ENCODE results near the gene SNX24. TPM values are rescaled to one million over a fixed set of nuclear protein-coding genes. Genes with fewer than 3 reads are reported as not detected.
"Not testable (repeated sequence)": the region's sequence is repeated elsewhere in the genome, so short reads cannot be mapped to it uniquely, and the experiment has no call there.

The SNX24 gene
- total RNA-seq, 1 donor from 2014 or later = 57.0 TPM

GRCh38 chr5:122909470-122910100 is 64.2 kb downstream of the SNX24 start:
- TF ChIP-seq CTCF (IDR thresholded peaks at IDR 0.05; ENCODE audit: insufficient read depth, low read length, poor library complexity, severe bottlenecking) = no peak
- H3K4me3 ChIP-seq (ENCODE audit: low read depth, low read length) = no peak overlapping the region
- no peak for DNase-seq (ENCODE audit: low read depth)
- H3K36me3 ChIP-seq (ENCODE audit: control insufficient read depth, insufficient read depth, low read length) = no peaks in the 10 kb centered on the region
- H3K27me3 ChIP-seq (ENCODE audit: control insufficient read depth, insufficient read depth, low read length) = no peaks in the 10 kb centered on the region

GRCh38 chr5:122913436-122913835 is 68.0 kb downstream of the SNX24 start:
- H3K36me3 ChIP-seq (ENCODE audit: control insufficient read depth, insufficient read depth, low read length); H3K27me3 ChIP-seq (ENCODE audit: control insufficient read depth, insufficient read depth, low read length); DNase-seq (ENCODE audit: low read depth); H3K4me3 ChIP-seq (ENCODE audit: low read depth, low read length): not testable (repeated sequence)

- no peaks in the 10 kb centered on the region for H3K36me3 ChIP-seq (ENCODE audit: control insufficient read depth, insufficient read depth, low read length)
- no peak for DNase-seq (ENCODE audit: low read depth)
- TF ChIP-seq CTCF (IDR thresholded peaks at IDR 0.05; ENCODE audit: insufficient read depth, low read length, poor library complexity, severe bottlenecking) = no peak
- H3K27me3 ChIP-seq (ENCODE audit: control insufficient read depth, insufficient read depth, low read length) = no peaks in the 10 kb centered on the region
- H3K4me3 ChIP-seq (ENCODE audit: low read depth, low read length) = no peak overlapping the region
These were observed 70.5 kb downstream of the SNX24 start for GRCh38 chr5:122915717-122916461.

GRCh38 chr5:122916490-122916889 is 71.1 kb downstream of the SNX24 start:
- no peaks in the 10 kb centered on the region for H3K27me3 ChIP-seq (ENCODE audit: control insufficient read depth, insufficient read depth, low read length)

GRCh38 chr5:122919969-122920368 is 74.6 kb downstream of the SNX24 start:
- DNase-seq (ENCODE audit: low read depth) = no peak
- Histone ChIP-seq H3K27me3 (ENCODE audit: control insufficient read depth, insufficient read depth, low read length) (no peaks in the 10 kb centered on the region), H3K36me3 (ENCODE audit: control insufficient read depth, insufficient read depth, low read length) (no peaks in the 10 kb centered on the region), H3K4me3 (ENCODE audit: low read depth, low read length) (no peak overlapping the region)
- TF ChIP-seq CTCF (IDR thresholded peaks at IDR 0.05; ENCODE audit: insufficient read depth, low read length, poor library complexity, severe bottlenecking) = no peak

More at GRCh38 chr5:122916490-122916889, 71.1 kb downstream of the SNX24 start:
- Histone ChIP-seq H3K36me3 (ENCODE audit: control insufficient read depth, insufficient read depth, low read length) (no peaks in the 10 kb centered on the region), H3K4me3 (ENCODE audit: low read depth, low read length) (no peak overlapping the region)
- no peak for DNase-seq (ENCODE audit: low read depth)
- TF ChIP-seq CTCF (IDR thresholded peaks at IDR 0.05; ENCODE audit: insufficient read depth, low read length, poor library complexity, severe bottlenecking) = no peak

- no peak for DNase-seq (ENCODE audit: low read depth)
- Histone ChIP-seq H3K36me3 (ENCODE audit: control insufficient read depth, insufficient read depth, low read length) (no peaks in the 10 kb centered on the region), H3K27me3 (ENCODE audit: control insufficient read depth, insufficient read depth, low read length) (no peaks in the 10 kb centered on the region), H3K4me3 (ENCODE audit: low read depth, low read length) (no peak overlapping the region)
- TF ChIP-seq CTCF (IDR thresholded peaks at IDR 0.05; ENCODE audit: insufficient read depth, low read length, poor library complexity, severe bottlenecking) = no peak
These were observed 76.4 kb downstream of the SNX24 start for GRCh38 chr5:122921826-122922225.

All from kidney epithelial cell (primary cell).